Osteoblast (primary cell): Measurements from ENCODE around the gene SHROOM4. TPM values are rescaled to one million over a fixed set of nuclear protein-coding genes. Genes with fewer than 3 reads are reported as not detected.

Experiments
- DNase-seq: peaks from one replicate; pipeline ENCODE4 v3.0.0; 2011; ENCODE audit warnings: low spot score, mixed read lengths; ENCODE audit not compliant: insufficient read length; ENCODE audit errors: missing footprints
- H2AFZ ChIP-seq: 2 replicates; pipeline ENCODE4 v1.6.0; 2011; ENCODE audit warnings: mild to moderate bottlenecking, low read length
- H3K27ac ChIP-seq: 2 replicates; pipeline ENCODE4 v1.5.1; 2011; ENCODE audit warnings: mild to moderate bottlenecking, low read depth, low read length, moderate library complexity
- H3K27me3 ChIP-seq: 2 replicates; pipeline ENCODE4 v1.6.0; 2012; ENCODE audit warnings: mild to moderate bottlenecking, control low read depth, inconsistent platforms, low read length, moderate library complexity; ENCODE audit not compliant: insufficient read depth
- H3K36me3 ChIP-seq: 2 replicates; pipeline ENCODE4 v1.5.1; 2011; ENCODE audit warnings: mild to moderate bottlenecking, low read length, control low read depth, moderate library complexity; ENCODE audit not compliant: insufficient read depth
- H3K4me1 ChIP-seq: 2 replicates; pipeline ENCODE4 v1.5.1; 2011; ENCODE audit warnings: mild to moderate bottlenecking, low read length, control low read depth, moderate library complexity; ENCODE audit not compliant: insufficient read depth
- H3K4me2 ChIP-seq: 2 replicates; pipeline ENCODE4 v1.6.0; 2011; ENCODE audit warnings: mild to moderate bottlenecking, low read length; ENCODE audit not compliant: insufficient read depth
- H3K4me3 ChIP-seq: fragments of 200-600 bp; sonication (generic); 3 replicates; pipeline ENCODE4 v1.5.1; 2012; ENCODE audit warnings: mild to moderate bottlenecking, low read length, inconsistent platforms; ENCODE audit not compliant: insufficient read depth
- H3K79me2 ChIP-seq: 2 replicates; pipeline ENCODE4 v1.6.0; 2012; ENCODE audit warnings: mild to moderate bottlenecking, low read length, control low read depth, inconsistent platforms; ENCODE audit not compliant: insufficient read depth
- H3K9me3 ChIP-seq: 2 replicates; pipeline ENCODE4 v1.5.1; 2011; ENCODE audit warnings: low read depth, low read length, control low read depth
- H4K20me1 ChIP-seq: 2 replicates; pipeline ENCODE4 v1.6.0; 2012; ENCODE audit warnings: mild to moderate bottlenecking, low read length, control low read depth; ENCODE audit not compliant: insufficient read depth
- CTCF ChIP-seq: IDR thresholded peaks from 2 replicates; pipeline ENCODE4 v1.5.1; 2011; ENCODE audit warnings: mild to moderate bottlenecking, low read depth, low read length, moderate library complexity; ENCODE audit errors: extremely low read depth
- small RNA-seq: library from RNA; depleted of rRNA; stranded (forward); fragments of <200 nt; gene quantifications from one replicate; pipeline ENCODE3, GENCODE V24; 2012
- total RNA-seq: library from RNA; depleted of rRNA; stranded (reverse); fragments of >200 nt; gene quantifications from 2 replicates; pipeline ENCODE4 v1.2.3, GENCODE V29; 2012

Gene SHROOM4
- total RNA-seq, 1 donor, result 2.2 TPM

DNA sequence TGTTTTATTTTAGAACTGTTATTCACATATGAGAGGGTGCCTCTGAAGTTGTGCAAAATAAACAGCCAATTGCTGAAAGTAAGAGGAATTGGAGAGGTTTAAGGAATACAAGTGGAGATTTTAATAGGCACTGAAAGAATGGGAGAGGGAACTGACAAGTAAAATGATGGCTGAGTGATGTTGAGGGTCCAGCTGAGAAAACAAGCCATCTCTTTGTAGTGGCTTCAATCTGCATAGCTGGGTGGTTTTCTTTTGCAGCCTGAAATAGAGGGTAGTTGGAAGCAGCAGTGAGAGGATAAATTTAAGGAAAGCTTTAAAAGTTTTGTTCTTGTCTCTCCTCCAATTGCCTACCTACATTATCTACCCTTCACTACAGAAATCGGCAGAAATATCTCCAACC is 236.7 kb downstream of the SHROOM4 start:
- Histone ChIP-seq H3K79me2 (no peaks in the 10 kb centered on the region), H3K36me3 (no peaks in the 10 kb centered on the region), H2AFZ (no peak overlapping the region), H3K9me3 (no peaks in the 10 kb centered on the region), H3K4me3 (no peak overlapping the region), H4K20me1 (no peaks in the 10 kb centered on the region), H3K27ac (no peak overlapping the region), H3K4me1 (no peaks in the 10 kb centered on the region), H3K27me3 (peaks cover 6% of the 10 kb centered on the region), H3K4me2 (no peak overlapping the region)
- no peak for TF ChIP-seq CTCF
- no peak for DNase-seq

DNA sequence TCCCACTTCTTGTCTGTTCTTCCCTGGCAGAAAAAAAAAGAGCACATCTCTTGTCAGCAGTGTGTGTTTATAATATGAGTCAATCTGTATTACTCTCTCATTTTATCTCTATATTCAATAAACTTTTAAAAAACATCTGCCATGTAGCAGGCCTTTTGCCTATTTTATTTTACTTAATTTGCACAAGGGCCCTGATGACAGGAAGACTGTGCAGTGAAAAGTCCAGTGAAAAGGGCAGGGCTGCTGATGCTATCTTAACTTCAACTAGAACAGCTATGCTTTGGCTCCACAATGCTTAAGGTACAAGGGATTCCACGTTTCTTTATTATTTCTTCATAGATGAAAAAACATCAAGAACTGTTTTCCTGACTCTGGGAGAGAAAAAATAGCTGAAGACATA is 246.4 kb downstream of the SHROOM4 start:
- no peak for DNase-seq
- Histone ChIP-seq H3K36me3 (no peaks in the 10 kb centered on the region), H3K4me1 (no peaks in the 10 kb centered on the region), H3K4me2 (no peak overlapping the region), H2AFZ (no peak overlapping the region), H3K9me3 (no peaks in the 10 kb centered on the region), H4K20me1 (no peaks in the 10 kb centered on the region), H3K79me2 (no peaks in the 10 kb centered on the region), H3K4me3 (no peak overlapping the region), H3K27ac (no peak overlapping the region), H3K27me3 (no peaks in the 10 kb centered on the region)
- TF ChIP-seq CTCF, result no peak

DNA sequence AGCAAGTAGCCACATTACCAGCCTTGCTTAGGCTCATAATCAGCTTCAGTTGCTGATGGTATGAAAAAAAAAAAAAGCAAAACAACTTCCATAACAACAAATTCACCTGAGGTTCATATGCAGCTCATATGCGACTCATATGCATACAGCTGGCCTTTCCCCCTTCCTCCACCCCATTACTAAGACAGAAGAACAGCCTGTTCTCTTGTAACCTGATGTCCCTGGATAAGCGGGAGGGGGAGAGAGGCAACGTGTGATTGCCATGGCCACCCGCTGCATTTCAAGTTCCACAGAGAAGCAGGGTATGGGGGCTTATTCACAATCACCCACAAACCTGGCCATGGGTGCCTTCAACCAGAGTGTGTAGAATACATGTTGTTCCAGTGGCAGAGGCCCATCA is 248.3 kb downstream of the SHROOM4 start:
- H2AFZ ChIP-seq, result no peak overlapping the region

More for the DNA sequence above, 248.3 kb downstream of the SHROOM4 start:
- Histone ChIP-seq H3K27ac (no peak overlapping the region), H3K79me2 (no peaks in the 10 kb centered on the region), H3K4me1 (no peaks in the 10 kb centered on the region), H3K9me3 (no peaks in the 10 kb centered on the region), H3K36me3 (no peaks in the 10 kb centered on the region), H3K4me2 (no peak overlapping the region), H3K4me3 (no peak overlapping the region), H4K20me1 (no peaks in the 10 kb centered on the region), H3K27me3 (no peaks in the 10 kb centered on the region)
- no peak for TF ChIP-seq CTCF
- no peak for DNase-seq

Small RNA genes within 50 kb of the gene (small RNA-seq; reads per million reads assigned to genes)
- not detected for gene RNU6-935P

Other genes with a start within 250 kb of the SHROOM4 start
- gene BMP15, start 96.5 kb upstream of the SHROOM4 start, total RNA-seq, result not detected in 2 replicates